ENCODE results near the gene ARHGEF1. TPM values are rescaled to one million over a fixed set of nuclear protein-coding genes. Genes with fewer than 3 reads are reported as not detected.

ARHGEF1 gene
- polyA plus RNA-seq, 2 donors: 51.2 to 104 TPM

DNA sequence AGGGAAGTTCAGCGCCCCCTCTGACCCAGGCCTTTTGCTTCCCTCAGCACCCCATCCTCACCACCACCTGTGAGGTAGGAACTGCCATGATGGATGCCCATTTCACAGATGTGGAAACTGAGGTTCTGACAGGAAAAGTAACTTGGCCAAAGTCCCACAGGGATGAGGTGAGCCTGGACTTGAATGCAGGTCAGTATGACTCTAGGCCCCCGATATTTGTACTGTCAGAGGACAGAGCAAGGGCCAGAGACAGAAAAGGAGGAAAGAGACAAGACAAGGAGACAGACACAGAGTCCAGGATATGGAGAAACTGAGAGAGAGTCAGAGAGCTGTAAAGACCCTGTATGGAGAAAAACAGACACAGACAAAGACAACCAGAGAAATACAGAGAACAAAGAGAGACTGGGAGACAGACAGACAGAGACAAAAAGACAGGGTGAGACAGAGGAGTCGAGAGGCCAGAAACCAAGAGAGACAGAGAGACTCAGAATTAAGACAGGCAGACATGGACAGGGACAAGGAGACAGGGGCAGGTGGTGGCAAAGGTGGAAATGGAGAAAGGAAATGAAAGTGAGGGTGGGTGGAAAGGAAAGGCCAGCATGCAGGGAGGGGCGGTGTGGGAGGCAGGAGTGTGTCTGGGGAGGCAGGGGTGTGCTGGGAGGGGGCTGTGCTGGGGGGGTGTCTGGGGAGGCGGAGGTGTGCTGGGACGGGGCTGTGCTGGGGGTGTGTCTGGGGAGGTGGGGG is 40.2 kb downstream of the ARHGEF1 start:
- Histone ChIP-seq H3K4me3 (ENCODE audit: low read depth in 1 of 2, low read length in 2 of 2) (no peak overlapping the region), H3K27me3 (ENCODE audit: control insufficient read depth in 1 of 2, insufficient read depth in 2 of 2, low read length in 2 of 2) (peaks cover 4 to 17% of the 10 kb centered on the region in 2 donors), H3K36me3 (ENCODE audit: control insufficient read depth in 2 of 2, insufficient read depth in 2 of 2, low read length in 1 of 2) (no peaks in the 10 kb centered on the region), H3K4me1 (ENCODE audit: control insufficient read depth in 2 of 2, insufficient read depth in 2 of 2, low read length in 1 of 2) (peaks cover 0 to 2% of the 10 kb centered on the region in 2 donors), H3K9me3 (ENCODE audit: control insufficient read depth in 2 of 2, insufficient read depth in 1 of 2, low read depth in 1 of 2, low read length in 1 of 2) (peaks cover 0 to 12% of the 10 kb centered on the region in 2 donors), H3K27ac (ENCODE audit: low read depth in 2 of 2, low read length in 1 of 2) (no peak overlapping the region)
- 34 to 42% methylated on average over 6 of the region's 6 CpGs for WGBS, 2 donors

DNA sequence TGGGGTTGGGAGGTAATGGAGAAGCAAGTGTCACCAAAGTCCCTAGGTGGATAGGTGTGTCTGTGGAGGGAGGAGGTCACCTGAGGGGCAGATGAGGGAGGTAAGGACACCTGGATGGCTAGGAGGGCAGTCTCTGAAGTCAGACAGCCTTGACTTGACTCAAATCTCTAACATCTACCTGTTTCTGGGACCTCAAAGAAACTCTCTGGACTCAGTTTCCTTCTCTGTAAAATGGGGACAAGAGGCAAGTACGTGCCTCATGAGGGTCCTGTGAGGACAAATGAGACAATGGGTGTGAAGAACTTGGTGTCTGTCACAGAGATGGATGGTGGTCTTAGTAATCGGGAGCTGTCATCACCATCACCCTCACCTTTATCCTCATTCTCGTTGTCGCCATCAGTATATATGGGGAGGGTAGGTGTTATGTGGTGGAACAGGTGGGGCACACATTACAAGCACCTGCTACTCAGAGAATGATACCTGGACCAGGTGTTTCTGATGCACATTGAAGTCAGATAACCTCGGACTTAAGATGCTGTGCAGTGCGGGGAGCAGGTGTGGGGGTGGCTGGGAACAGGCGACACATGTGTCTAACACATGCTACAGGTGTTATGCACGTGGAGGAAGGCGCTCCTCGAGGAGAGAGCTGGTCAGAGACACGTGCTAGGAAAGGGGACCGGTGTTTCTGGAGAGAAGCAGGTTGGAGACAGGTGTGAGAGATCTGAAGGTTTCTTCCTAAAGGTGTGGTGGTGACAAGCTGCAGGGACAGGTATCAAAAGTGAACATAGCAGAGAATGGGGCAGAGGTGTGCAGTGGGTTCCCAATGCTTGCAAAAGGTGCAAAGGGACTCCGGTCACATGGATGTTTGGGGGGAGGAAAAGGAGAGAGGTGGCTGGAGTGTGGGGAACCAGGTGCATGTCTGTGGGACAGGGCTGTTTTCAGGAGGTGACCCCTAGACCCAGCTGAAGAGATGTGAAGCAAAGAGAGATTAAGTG is 41.5 kb downstream of the ARHGEF1 start:
- WGBS, 2 donors: 39 to 41% methylated on average over 13 of the region's 13 CpGs
- Histone ChIP-seq H3K36me3 (ENCODE audit: control insufficient read depth in 2 of 2, insufficient read depth in 2 of 2, low read length in 1 of 2) (no peaks in the 10 kb centered on the region), H3K27ac (ENCODE audit: low read depth in 2 of 2, low read length in 1 of 2) (no peak overlapping the region), H3K9me3 (ENCODE audit: control insufficient read depth in 2 of 2, insufficient read depth in 1 of 2, low read depth in 1 of 2, low read length in 1 of 2) (peaks cover 0 to 9% of the 10 kb centered on the region in 2 donors), H3K27me3 (ENCODE audit: control insufficient read depth in 1 of 2, insufficient read depth in 2 of 2, low read length in 2 of 2) (peaks cover 4 to 25% of the 10 kb centered on the region in 2 donors), H3K4me3 (ENCODE audit: low read depth in 1 of 2, low read length in 2 of 2) (no peak overlapping the region), H3K4me1 (ENCODE audit: control insufficient read depth in 2 of 2, insufficient read depth in 2 of 2, low read length in 1 of 2) (peaks cover 0 to 10% of the 10 kb centered on the region in 2 donors)

GRCh38 chr19:41925208-41926003 is 42.4 kb downstream of the ARHGEF1 start:
- Histone ChIP-seq H3K4me3 (ENCODE audit: low read depth in 1 of 2, low read length in 2 of 2) (no peak overlapping the region), H3K4me1 (ENCODE audit: control insufficient read depth in 2 of 2, insufficient read depth in 2 of 2, low read length in 1 of 2) (peaks cover 0 to 10% of the 10 kb centered on the region in 2 donors), H3K36me3 (ENCODE audit: control insufficient read depth in 2 of 2, insufficient read depth in 2 of 2, low read length in 1 of 2) (no peaks in the 10 kb centered on the region), H3K27me3 (ENCODE audit: control insufficient read depth in 1 of 2, insufficient read depth in 2 of 2, low read length in 2 of 2) (peaks cover 4 to 31% of the 10 kb centered on the region in 2 donors), H3K9me3 (ENCODE audit: control insufficient read depth in 2 of 2, insufficient read depth in 1 of 2, low read depth in 1 of 2, low read length in 1 of 2) (peaks cover 0 to 2% of the 10 kb centered on the region in 2 donors), H3K27ac (ENCODE audit: low read depth in 2 of 2, low read length in 1 of 2) (no peak overlapping the region)
- WGBS, 2 donors: 43 to 48% methylated on average over 7 of the region's 7 CpGs

GRCh38 chr19:41926028-41926762 is 43.2 kb downstream of the ARHGEF1 start:
- Histone ChIP-seq H3K4me1 (ENCODE audit: control insufficient read depth in 2 of 2, insufficient read depth in 2 of 2, low read length in 1 of 2) (peaks cover 0 to 10% of the 10 kb centered on the region in 2 donors), H3K4me3 (ENCODE audit: low read depth in 1 of 2, low read length in 2 of 2) (no peak overlapping the region), H3K36me3 (ENCODE audit: control insufficient read depth in 2 of 2, insufficient read depth in 2 of 2, low read length in 1 of 2) (no peaks in the 10 kb centered on the region), H3K9me3 (ENCODE audit: control insufficient read depth in 2 of 2, insufficient read depth in 1 of 2, low read depth in 1 of 2, low read length in 1 of 2) (no peaks in the 10 kb centered on the region), H3K27me3 (ENCODE audit: control insufficient read depth in 1 of 2, insufficient read depth in 2 of 2, low read length in 2 of 2) (peaks cover 4 to 36% of the 10 kb centered on the region in 2 donors), H3K27ac (ENCODE audit: low read depth in 2 of 2, low read length in 1 of 2) (no peak overlapping the region)
- WGBS, 2 donors: 26 to 45% methylated on average over 27 of the region's 27 CpGs

DNA sequence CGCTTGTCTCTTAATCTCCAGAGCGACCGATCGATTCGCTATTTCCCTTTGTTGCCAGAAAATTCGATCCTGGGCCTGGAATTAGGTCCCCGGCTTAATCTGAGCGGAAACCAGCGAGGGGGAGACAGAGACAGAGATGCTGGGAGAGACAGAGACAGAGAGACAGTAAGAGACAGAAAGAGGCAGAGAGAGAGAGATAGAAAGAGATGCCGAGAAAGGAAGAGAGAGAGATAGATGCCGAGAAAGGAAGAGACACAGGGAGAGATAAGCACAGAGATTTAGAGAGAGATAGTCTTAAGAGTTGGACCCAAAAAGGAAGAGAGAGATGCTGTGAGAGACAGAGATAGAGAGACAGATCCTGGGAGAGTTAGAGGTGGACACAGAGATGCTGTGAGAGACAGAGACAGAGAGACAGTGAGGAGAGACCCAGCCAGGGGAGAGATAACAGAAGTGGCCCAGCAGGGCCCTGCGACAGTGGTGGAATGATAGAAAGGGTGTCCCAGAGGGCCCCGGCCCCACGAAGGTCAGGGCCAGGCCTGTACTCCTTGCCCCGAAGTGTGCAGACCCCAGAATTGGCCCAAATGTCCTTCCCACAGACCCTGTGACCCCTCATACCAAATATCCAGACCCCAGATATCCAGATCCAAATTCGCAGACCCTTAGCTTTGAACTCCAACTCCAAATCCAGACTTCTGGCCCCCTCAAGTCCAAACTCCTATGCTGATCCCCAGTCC is 43.9 kb downstream of the ARHGEF1 start:
- WGBS, 2 donors: 55 to 59% methylated on average over 16 of the region's 16 CpGs

DNA sequence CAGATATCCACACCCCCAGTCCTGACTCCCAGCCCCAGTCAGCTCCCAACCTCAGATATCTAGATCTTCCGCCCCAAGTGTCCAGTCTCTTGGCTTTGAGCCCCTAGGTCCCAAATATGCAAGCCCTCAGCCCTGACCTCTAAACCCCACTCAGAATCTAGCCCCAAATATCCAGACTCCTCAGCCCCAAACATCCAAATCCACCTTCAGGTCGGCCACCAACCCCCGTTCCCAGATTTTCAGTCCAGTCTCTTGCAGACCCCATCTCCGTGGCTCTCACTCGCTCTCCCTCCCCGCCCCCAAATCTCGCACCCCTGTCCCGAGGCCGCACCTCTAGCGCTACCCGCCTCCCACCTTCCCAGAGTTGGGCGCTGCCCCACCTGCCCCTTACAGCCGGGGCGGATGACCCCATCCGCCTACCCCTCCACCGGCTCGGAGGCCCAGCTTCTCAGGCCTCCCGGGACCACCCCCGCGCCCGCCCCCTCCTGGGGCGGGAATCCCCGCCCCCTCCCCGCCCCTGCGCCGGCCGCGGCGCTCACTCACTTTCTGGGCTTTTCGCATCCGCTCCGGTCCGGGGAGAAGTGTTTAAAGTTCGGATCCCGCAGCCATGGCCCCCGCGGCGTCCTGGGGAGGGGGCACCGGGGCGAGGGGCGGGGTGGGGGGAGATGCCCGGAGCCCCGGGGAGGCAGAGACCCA is 44.7 kb downstream of the ARHGEF1 start:
- peak overlapping the region in 1 of 2 donors; percentile 53 for H3K4me3 ChIP-seq (ENCODE audit: low read depth in 1 of 2, low read length in 2 of 2)
- H3K27ac ChIP-seq (ENCODE audit: low read depth in 2 of 2, low read length in 1 of 2): no peak overlapping the region
- 6 to 7% methylated on average over 43 of the region's 43 CpGs for WGBS, 2 donors
- peaks cover 4 to 43% of the 10 kb centered on the region in 2 donors for H3K27me3 ChIP-seq (ENCODE audit: control insufficient read depth in 1 of 2, insufficient read depth in 2 of 2, low read length in 2 of 2)
- no peaks in the 10 kb centered on the region for H3K36me3 ChIP-seq (ENCODE audit: control insufficient read depth in 2 of 2, insufficient read depth in 2 of 2, low read length in 1 of 2)
- peaks cover 0 to 10% of the 10 kb centered on the region in 2 donors for H3K4me1 ChIP-seq (ENCODE audit: control insufficient read depth in 2 of 2, insufficient read depth in 2 of 2, low read length in 1 of 2)
- no peaks in the 10 kb centered on the region for H3K9me3 ChIP-seq (ENCODE audit: control insufficient read depth in 2 of 2, insufficient read depth in 1 of 2, low read depth in 1 of 2, low read length in 1 of 2)

More for the DNA sequence above, 43.9 kb downstream of the ARHGEF1 start:
- H3K36me3 ChIP-seq (ENCODE audit: control insufficient read depth in 2 of 2, insufficient read depth in 2 of 2, low read length in 1 of 2): no peaks in the 10 kb centered on the region
- no peaks in the 10 kb centered on the region for H3K9me3 ChIP-seq (ENCODE audit: control insufficient read depth in 2 of 2, insufficient read depth in 1 of 2, low read depth in 1 of 2, low read length in 1 of 2)
- H3K4me1 ChIP-seq (ENCODE audit: control insufficient read depth in 2 of 2, insufficient read depth in 2 of 2, low read length in 1 of 2): peaks cover 0 to 10% of the 10 kb centered on the region in 2 donors
- no peak overlapping the region for H3K27ac ChIP-seq (ENCODE audit: low read depth in 2 of 2, low read length in 1 of 2)
- peaks cover 4 to 37% of the 10 kb centered on the region in 2 donors for H3K27me3 ChIP-seq (ENCODE audit: control insufficient read depth in 1 of 2, insufficient read depth in 2 of 2, low read length in 2 of 2)
- H3K4me3 ChIP-seq (ENCODE audit: low read depth in 1 of 2, low read length in 2 of 2): no peak overlapping the region

GRCh38 chr19:41928221-41928683 is 45.3 kb downstream of the ARHGEF1 start, which contains the start of gene ERFL:
Gene ERFL (minus strand): TSS chr19:41928449. CDS start chr19:41912919, 15,530 bp downstream.
- H3K36me3 ChIP-seq (ENCODE audit: control insufficient read depth in 2 of 2, insufficient read depth in 2 of 2, low read length in 1 of 2): no peaks in the 10 kb centered on the region
- no peaks in the 10 kb centered on the region for H3K9me3 ChIP-seq (ENCODE audit: control insufficient read depth in 2 of 2, insufficient read depth in 1 of 2, low read depth in 1 of 2, low read length in 1 of 2)
- H3K4me1 ChIP-seq (ENCODE audit: control insufficient read depth in 2 of 2, insufficient read depth in 2 of 2, low read length in 1 of 2): peaks cover 0 to 10% of the 10 kb centered on the region in 2 donors
- 0 to 1% methylated on average over 18 to 49 of the region's 49 CpGs for WGBS, 2 donors
- peaks cover 4 to 43% of the 10 kb centered on the region in 2 donors for H3K27me3 ChIP-seq (ENCODE audit: control insufficient read depth in 1 of 2, insufficient read depth in 2 of 2, low read length in 2 of 2)
- peak within 1 kb of the TSS; percentile 35 to 53 for H3K4me3 ChIP-seq (ENCODE audit: low read depth in 1 of 2, low read length in 2 of 2)
- no peak within 1 kb of the TSS for H3K27ac ChIP-seq (ENCODE audit: low read depth in 2 of 2, low read length in 1 of 2)
